Measurements from ENCODE around the gene SIM2.

SIM2 gene

DNA sequence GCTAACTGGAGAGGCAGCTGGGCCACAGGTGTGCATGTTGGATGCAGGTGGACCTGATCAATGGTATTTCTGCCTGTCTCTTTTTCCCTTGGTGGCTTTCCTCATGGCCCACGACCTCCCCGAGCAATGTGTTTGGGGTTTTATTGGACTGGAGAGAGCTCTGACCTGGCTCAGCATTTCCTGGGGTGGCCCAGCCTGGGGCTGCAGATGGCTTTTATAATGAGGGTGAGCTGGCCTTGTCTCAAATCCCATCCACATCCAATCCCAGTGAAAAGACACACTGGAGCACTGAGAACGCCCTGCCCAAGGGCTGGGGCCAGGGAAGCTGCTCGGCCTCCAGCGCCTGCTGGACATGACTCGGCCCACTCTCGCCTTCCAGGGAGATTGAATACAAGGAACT lies 44.1 kb downstream of the SIM2 start:
- TF ChIP-seq CTCF (IDR thresholded peaks at IDR 0.05), result no peak
- no peak for TF ChIP-seq ZFX (IDR thresholded peaks at IDR 0.05; ENCODE audit: borderline replicate concordance)

DNA sequence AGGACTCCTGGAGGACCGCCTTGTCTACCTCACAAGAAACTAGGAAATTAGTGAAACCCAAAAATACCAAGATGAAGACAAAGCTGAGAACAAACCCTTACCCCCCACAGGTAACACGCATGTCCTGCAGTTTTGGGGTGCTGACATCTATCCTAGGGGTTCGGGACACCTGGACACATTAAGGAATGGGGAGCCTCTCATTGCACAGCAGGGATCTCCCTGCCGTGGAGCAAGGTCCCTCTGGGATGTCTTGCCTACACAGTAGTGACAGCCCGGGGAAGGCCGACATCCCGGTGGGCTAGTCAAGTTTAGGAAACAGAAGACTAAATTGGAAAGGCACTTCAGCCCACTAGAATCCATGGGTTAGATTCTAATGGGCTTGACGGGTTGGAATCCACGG lies 44.5 kb downstream of the SIM2 start:
- no peak overlapping the region for H3K27ac ChIP-seq
- no peak for TF ChIP-seq CTCF (IDR thresholded peaks at IDR 0.05)
- no peak for TF ChIP-seq ZFX (IDR thresholded peaks at IDR 0.05; ENCODE audit: borderline replicate concordance)

More for the DNA sequence above, 44.1 kb downstream of the SIM2 start:
- H3K27ac ChIP-seq, result no peak overlapping the region

GRCh38 chr21:36744190-36744559 lies 45.3 kb downstream of the SIM2 start:
- TF ChIP-seq CTCF (IDR thresholded peaks at IDR 0.05), result no peak
- TF ChIP-seq ZFX (IDR thresholded peaks at IDR 0.05; ENCODE audit: borderline replicate concordance), result no peak
- no peak overlapping the region for H3K27ac ChIP-seq

GRCh38 chr21:36744560-36745231 lies 45.8 kb downstream of the SIM2 start:
- no peak overlapping the region for H3K27ac ChIP-seq
- TF ChIP-seq ZFX (IDR thresholded peaks at IDR 0.05; ENCODE audit: borderline replicate concordance) (no peak), CTCF (IDR thresholded peaks at IDR 0.05) (no peak)

- TF ChIP-seq CTCF (IDR thresholded peaks at IDR 0.05) (no peak), ZFX (IDR thresholded peaks at IDR 0.05; ENCODE audit: borderline replicate concordance) (no peak)
- no peak overlapping the region for H3K27ac ChIP-seq
These were observed 46.5 kb downstream of the SIM2 start for GRCh38 chr21:36745459-36745858.

- TF ChIP-seq ZFX (IDR thresholded peaks at IDR 0.05; ENCODE audit: borderline replicate concordance) (no peak), CTCF (IDR thresholded peaks at IDR 0.05) (no peak)
- no peak overlapping the region for H3K27ac ChIP-seq
These were observed 48.3 kb downstream of the SIM2 start for GRCh38 chr21:36747041-36747814.

DNA sequence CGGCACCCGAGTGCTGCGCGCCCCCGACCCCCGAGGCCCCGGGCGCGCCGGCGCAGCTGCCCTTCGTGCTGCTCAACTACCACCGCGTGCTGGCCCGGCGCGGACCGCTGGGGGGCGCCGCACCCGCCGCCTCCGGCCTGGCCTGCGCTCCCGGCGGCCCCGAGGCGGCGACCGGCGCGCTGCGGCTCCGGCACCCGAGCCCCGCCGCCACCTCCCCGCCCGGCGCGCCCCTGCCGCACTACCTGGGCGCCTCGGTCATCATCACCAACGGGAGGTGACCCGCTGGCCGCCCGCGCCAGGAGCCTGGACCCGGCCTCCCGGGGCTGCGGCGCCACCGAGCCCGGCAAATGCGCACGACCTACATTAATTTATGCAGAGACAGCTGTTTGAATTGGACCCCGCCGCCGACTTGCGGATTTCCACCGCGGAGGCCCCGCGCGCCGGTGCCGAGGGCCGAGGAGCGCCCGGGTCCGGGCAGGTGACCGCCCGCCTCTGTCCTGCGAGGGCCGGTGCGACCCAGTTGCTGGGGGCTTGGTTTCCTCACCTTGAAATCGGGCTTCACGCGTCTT lies 49.0 kb downstream of the SIM2 start:
- no peak overlapping the region for H3K27ac ChIP-seq
- no peak for TF ChIP-seq ZFX (IDR thresholded peaks at IDR 0.05; ENCODE audit: borderline replicate concordance)
- no peak for TF ChIP-seq CTCF (IDR thresholded peaks at IDR 0.05)
